MM.1S (cell line): ENCODE measurements around the gene COL25A1.

Experiments used
- DNase-seq: peaks from one replicate; pipeline ENCODE4 v3.0.0-alpha.2; 2015
- H2AFZ ChIP-seq: fragments of 300-600 bp; sonication (generic); 2 replicates; pipeline ENCODE4 v1.6.0; 2016; ENCODE audit warnings: antibody characterized with exemption, low read length
- H3F3A ChIP-seq: fragments of 300-600 bp; sonication (generic); 2 replicates; pipeline ENCODE4 v1.6.1; 2016; ENCODE audit warnings: mild to moderate bottlenecking, antibody characterized with exemption, low read length, moderate library complexity, mixed read lengths; ENCODE audit not compliant: insufficient read depth
- H3K27ac ChIP-seq: fragments of 300-600 bp; sonication (generic); 2 replicates; pipeline ENCODE4 v1.5.1; 2016; ENCODE audit warnings: mild to moderate bottlenecking, low read length
- H3K27me3 ChIP-seq: fragments of 300-600 bp; sonication (generic); replicated peaks from 2 replicates; pipeline ENCODE4 v1.6.0; 2016; ENCODE audit warnings: low read length; ENCODE audit not compliant: insufficient read depth
- H3K36me3 ChIP-seq: fragments of 300-600 bp; sonication (generic); replicated peaks from 2 replicates; pipeline ENCODE4 v1.6.1; 2016; ENCODE audit warnings: mild to moderate bottlenecking, low read length, mixed read lengths; ENCODE audit not compliant: insufficient read depth
- H3K4me1 ChIP-seq: fragments of 300-600 bp; sonication (generic); 2 replicates; pipeline ENCODE4 v1.6.1; 2016; ENCODE audit warnings: low read length, mixed read lengths
- H3K4me2 ChIP-seq: fragments of 300-600 bp; sonication (generic); 2 replicates; pipeline ENCODE4 v1.6.0; 2016; ENCODE audit warnings: low read depth, low read length
- H3K4me3 ChIP-seq: fragments of 300-600 bp; sonication (generic); 2 replicates; pipeline ENCODE4 v1.5.1; 2016; ENCODE audit warnings: low read length, mixed read lengths
- H3K79me2 ChIP-seq: fragments of 300-600 bp; sonication (generic); 2 replicates; pipeline ENCODE4 v1.6.1; 2016; ENCODE audit warnings: mixed run types, low read length, mixed read lengths
- H3K9ac ChIP-seq: fragments of 300-600 bp; sonication (generic); 2 replicates; pipeline ENCODE4 v1.6.1; 2016; ENCODE audit warnings: low read length, mixed read lengths
- H3K9me2 ChIP-seq: fragments of 300-600 bp; sonication (generic); replicated peaks from 2 replicates; pipeline ENCODE4 v1.6.1; 2016; ENCODE audit warnings: mild to moderate bottlenecking, low read length, mixed read lengths; ENCODE audit not compliant: insufficient read depth
- H3K9me3 ChIP-seq: fragments of 300-600 bp; sonication (generic); replicated peaks from 2 replicates; pipeline ENCODE4 v1.6.1; 2016; ENCODE audit warnings: mild to moderate bottlenecking, low read length, mixed read lengths; ENCODE audit not compliant: insufficient read depth
- H4K20me1 ChIP-seq: fragments of 300-600 bp; sonication (generic); 2 replicates; pipeline ENCODE4 v1.6.1; 2016; ENCODE audit warnings: mild to moderate bottlenecking, low read length, moderate library complexity, mixed read lengths; ENCODE audit not compliant: insufficient read depth
- EZH2 ChIP-seq: fragments of 300-600 bp; sonication (generic); optimal IDR thresholded peaks from 2 replicates; pipeline ENCODE3; 2017; ENCODE audit warnings: low read depth, mild to moderate bottlenecking, antibody characterized with exemption, low read length, mixed read lengths
- EZH2phosphoT487 ChIP-seq: fragments of 300-600 bp; sonication (generic); IDR thresholded peaks from 2 replicates; pipeline ENCODE4 v1.6.1; 2018; ENCODE audit warnings: antibody characterized with exemption, low read length
- TF ChIP-seq, protein P1 (sequence below): fragments of 300-600 bp; sonication (generic); IDR thresholded peaks from 2 replicates; pipeline ENCODE4 v1.5.1; 2016; ENCODE audit warnings: antibody characterized with exemption, low read length, mixed read lengths

Gene COL25A1

DNA sequence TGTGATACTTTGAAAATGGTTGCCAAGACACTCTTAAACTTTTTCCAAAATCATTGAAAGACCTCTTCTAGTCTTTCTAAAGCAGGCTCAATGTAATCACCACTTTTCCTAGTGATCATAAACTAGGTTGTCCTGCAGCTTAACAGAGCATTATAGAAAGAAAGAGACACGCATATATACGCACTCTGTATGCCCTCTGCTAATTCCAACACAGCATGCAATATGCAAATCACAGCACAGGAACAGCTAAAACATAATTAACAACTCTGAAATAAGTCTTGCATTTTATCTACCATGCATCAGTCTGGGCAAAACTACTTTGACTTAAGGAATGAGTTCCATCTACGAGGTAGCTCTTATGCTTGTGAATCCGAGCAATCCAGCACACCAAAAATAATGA lies 94.6 kb downstream of the COL25A1 start:
- Histone ChIP-seq H4K20me1 (no peaks in the 10 kb centered on the region), H2AFZ (no peak overlapping the region), H3F3A (no peaks in the 10 kb centered on the region), H3K4me2 (no peak overlapping the region), H3K9me2 (no peaks in the 10 kb centered on the region), H3K36me3 (no peaks in the 10 kb centered on the region), H3K9ac (no peak overlapping the region), H3K79me2 (no peaks in the 10 kb centered on the region), H3K4me3 (no peak overlapping the region), H3K27me3 (no peaks in the 10 kb centered on the region), H3K9me3 (no peaks in the 10 kb centered on the region), H3K27ac (no peak overlapping the region), H3K4me1 (no peaks in the 10 kb centered on the region)
- no peak for DNase-seq
- TF ChIP-seq, protein P1, sequence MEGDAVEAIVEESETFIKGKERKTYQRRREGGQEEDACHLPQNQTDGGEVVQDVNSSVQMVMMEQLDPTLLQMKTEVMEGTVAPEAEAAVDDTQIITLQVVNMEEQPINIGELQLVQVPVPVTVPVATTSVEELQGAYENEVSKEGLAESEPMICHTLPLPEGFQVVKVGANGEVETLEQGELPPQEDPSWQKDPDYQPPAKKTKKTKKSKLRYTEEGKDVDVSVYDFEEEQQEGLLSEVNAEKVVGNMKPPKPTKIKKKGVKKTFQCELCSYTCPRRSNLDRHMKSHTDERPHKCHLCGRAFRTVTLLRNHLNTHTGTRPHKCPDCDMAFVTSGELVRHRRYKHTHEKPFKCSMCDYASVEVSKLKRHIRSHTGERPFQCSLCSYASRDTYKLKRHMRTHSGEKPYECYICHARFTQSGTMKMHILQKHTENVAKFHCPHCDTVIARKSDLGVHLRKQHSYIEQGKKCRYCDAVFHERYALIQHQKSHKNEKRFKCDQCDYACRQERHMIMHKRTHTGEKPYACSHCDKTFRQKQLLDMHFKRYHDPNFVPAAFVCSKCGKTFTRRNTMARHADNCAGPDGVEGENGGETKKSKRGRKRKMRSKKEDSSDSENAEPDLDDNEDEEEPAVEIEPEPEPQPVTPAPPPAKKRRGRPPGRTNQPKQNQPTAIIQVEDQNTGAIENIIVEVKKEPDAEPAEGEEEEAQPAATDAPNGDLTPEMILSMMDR, result no peak
- TF ChIP-seq EZH2phosphoT487, result no peak
- TF ChIP-seq EZH2, result no peak

DNA sequence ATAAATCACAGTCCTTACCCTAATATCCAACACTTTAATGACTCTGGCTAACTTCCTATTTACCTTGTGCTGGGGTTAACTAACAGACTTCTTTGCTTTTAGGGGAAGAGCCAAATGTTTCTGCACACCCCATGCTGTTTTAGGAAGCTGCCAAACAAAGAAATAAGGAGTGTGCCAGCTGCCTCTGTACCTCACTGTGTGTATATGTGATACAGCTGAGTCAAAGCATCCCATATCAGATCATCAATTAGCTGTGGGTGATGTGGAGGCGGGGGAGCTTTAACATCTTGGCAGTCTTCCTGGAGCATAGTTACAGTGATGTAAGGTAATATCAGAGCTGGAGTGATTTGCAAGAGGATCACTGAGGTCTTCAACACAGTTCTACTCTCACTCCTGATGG lies 95.4 kb downstream of the COL25A1 start:
- DNase-seq, result no peak
- Histone ChIP-seq H3K4me3 (no peak overlapping the region), H3K9me2 (no peaks in the 10 kb centered on the region), H3K9ac (no peak overlapping the region), H3K27ac (no peak overlapping the region), H3K36me3 (no peaks in the 10 kb centered on the region), H3F3A (no peaks in the 10 kb centered on the region), H4K20me1 (no peaks in the 10 kb centered on the region), H2AFZ (no peak overlapping the region), H3K27me3 (no peaks in the 10 kb centered on the region), H3K79me2 (no peaks in the 10 kb centered on the region), H3K4me2 (no peak overlapping the region), H3K9me3 (no peaks in the 10 kb centered on the region), H3K4me1 (no peaks in the 10 kb centered on the region)
- TF ChIP-seq EZH2 (no peak), EZH2phosphoT487 (no peak)
- TF ChIP-seq, protein P1, result no peak

GRCh38 chr4:109206620-109207019 lies 95.8 kb downstream of the COL25A1 start:
- TF ChIP-seq EZH2 (no peak), EZH2phosphoT487 (no peak)
- TF ChIP-seq, protein P1, result no peak

More at GRCh38 chr4:109206620-109207019, 95.8 kb downstream of the COL25A1 start:
- no peaks in the 10 kb centered on the region for H3F3A ChIP-seq
- no peak overlapping the region for H3K4me3 ChIP-seq
- no peaks in the 10 kb centered on the region for H3K79me2 ChIP-seq
- no peak overlapping the region for H3K27ac ChIP-seq
- H2AFZ ChIP-seq, result no peak overlapping the region
- no peak overlapping the region for H3K4me2 ChIP-seq
- H3K9ac ChIP-seq, result no peak overlapping the region
- H3K9me2 ChIP-seq, result no peaks in the 10 kb centered on the region
- DNase-seq, result no peak
- no peaks in the 10 kb centered on the region for H3K36me3 ChIP-seq
- H3K27me3 ChIP-seq, result no peaks in the 10 kb centered on the region
- no peaks in the 10 kb centered on the region for H4K20me1 ChIP-seq
- no peaks in the 10 kb centered on the region for H3K9me3 ChIP-seq
- no peaks in the 10 kb centered on the region for H3K4me1 ChIP-seq
